ELR (cell line): Measurements from ENCODE around the gene TXNDC17.
A peak's percentile ranks its signal among the peaks of the same experiment; 100 is the strongest.
"Not testable (repeated sequence)": the region's sequence is repeated elsewhere in the genome, so short reads cannot be mapped to it uniquely, and the experiment has no call there.

Source experiments
- DNase-seq: peaks from one replicate; pipeline ENCODE4 v3.0.0-alpha.2; 2015; ENCODE audit warnings: low read depth

The TXNDC17 gene

GRCh38 chr17:6637458-6637840 is 3.4 kb upstream of the TXNDC17 start:
- no peak for DNase-seq

GRCh38 chr17:6638046-6638908 is 2.6 kb upstream of the TXNDC17 start:
- no peak for DNase-seq

GRCh38 chr17:6639014-6639585 is 1.8 kb upstream of the TXNDC17 start:
- no peak for DNase-seq

DNA sequence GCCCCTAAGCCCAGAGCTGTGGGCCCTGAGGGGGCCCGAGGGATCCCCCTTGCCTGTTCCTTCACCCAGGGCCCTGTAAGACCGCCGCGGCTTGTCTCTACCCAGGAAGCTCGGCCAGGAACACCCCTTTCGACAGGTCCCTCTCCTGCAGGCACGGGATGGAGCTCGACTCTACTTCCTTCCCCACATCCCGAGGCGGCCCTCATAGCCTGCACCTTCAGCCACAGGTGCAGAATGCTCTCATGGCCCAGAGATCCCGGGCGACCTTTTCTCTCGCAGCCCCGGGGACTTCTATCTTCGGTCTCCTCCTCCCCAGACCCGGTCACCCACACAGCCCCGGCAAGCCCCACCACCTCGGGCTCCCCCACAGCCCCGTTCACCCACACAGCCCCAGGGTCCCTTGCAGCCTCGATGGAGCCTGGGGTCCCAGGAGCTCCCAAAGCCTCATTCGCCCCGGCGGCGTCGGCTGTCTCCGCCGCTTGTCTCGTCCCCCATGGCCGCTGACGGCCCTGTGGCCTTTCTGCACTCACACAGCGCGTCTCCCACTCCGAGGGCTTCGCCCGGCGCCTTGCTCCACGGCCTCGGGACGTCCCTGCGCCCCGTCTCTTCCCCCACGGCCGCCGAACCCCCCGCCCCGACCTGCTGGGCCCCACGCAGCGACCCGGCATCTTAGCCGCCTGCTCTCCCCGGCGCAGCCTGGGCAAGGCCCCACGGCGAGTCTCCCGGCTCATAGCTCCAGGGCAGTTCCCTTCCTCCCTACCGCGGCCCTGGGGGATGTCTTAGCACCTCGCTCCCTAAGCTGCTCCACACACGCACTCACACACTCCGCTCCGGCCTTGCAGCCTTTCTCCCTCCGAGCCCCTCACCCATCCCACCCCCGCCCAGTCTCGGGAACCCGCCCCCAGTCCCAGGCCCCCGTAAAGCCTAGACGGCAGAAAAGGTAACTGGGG is 999 bp upstream of the TXNDC17 start:
- DNase-seq, result peak; percentile 63

- DNase-seq, result no peak
These were observed 495 bp downstream of the TXNDC17 start for GRCh38 chr17:6641247-6641863.

DNA sequence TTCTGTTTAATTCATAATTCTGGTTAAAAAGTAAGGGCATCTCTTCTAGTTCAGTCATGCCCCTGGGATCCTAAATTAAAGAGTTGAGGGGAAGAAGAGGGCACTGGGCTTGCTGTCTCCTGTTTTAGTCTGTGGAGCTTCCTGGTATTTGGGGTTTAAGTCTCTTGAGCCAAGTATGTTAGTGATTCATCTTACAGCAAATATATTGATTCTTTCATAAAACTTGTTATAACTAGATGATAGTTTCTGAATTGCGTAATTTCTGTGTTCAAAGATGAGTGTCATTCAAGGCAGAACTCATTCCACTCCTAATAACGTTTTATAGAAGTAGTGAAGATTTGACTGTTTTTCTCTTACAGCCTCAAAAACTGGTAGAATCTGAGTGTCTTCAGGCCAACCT is 1.7 kb downstream of the TXNDC17 start:
- DNase-seq, result peak; percentile 35

DNA sequence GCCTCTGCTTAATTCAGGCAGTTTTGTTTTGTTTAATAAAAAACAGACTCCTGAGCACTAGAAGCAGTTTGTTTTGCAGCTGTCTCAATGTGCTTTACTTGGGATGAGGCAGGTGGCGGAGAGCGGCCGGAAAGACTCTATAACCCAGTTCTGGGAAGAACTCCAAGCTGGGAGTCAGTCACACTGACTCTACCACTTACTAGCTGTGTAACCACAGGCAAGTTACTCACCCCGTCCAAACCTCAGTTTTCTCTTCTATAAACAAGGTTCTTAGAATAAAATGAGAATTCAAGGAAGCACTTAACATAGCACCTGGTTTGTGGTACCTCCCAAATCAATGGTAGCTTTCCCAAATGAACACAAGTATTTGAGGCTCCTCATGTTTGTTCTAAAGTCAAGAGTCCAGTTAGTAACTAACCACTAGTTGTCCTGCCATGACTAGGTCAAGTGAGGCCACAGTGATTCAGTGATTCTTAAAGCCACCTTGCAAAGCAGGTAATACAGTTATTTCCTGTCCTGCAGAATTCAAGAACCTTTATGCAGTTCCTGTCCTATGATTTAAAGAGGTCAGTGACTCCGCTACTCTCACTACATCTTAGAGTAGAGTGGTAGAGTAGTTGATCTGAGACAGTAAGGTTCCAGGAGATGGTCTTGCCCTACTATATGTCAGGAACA is 2.7 kb downstream of the TXNDC17 start:
- DNase-seq, result peak; percentile 86

DNA sequence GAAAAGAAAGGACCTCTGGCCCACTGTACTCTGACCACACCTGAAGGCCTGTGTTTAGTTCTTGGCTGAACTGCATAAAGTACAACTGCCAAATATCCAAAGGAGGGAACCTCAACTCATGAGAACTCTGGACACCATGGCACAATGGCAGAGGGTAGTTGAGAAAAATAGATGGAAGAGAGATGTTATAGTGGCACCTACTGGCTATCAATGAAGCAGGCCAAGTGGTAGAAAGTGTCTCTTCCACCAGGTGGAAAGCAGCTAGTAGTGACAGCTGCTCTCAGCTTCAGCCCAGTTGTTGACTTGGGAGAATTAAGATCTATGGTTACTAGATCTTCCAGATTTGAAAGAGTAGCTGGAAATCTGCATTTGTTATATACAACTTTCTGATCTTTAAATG is 7.3 kb downstream of the TXNDC17 start:
- peak; percentile 45 for DNase-seq

DNA sequence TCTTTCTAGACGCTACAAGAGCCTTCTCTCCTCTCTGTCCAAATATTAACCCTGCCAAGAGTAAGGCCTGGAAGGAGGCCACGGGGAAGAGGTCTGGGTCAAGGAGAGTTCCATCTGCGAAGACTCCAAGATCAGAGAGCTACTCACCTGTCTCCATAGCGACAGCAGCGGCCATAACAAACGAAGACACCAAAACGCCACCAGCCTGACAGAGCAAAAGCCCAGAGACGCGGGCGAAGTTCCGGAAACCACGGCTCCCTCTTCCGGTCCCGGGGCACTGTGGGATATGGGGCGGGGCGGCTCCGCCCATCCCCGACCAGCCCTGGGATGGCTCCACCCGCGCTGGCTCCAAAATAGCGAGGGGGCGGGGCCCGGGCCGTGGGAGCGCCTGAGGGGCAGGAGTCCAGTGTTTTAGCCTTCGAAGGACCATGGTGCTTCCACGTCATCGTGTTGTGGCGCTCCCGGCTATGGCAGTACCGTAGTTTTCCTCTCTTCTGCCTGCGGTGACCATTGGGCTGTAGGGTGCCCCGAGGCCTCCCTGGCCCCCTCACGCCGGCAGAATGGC is 10.6 kb downstream of the TXNDC17 start, which contains the start of the genes C17orf100 and MED31:
Gene C17orf100 (plus strand): TSS at position 409 of the 565 bp plus-strand sequence. CDS start 152 bp downstream, at position 561.
Gene MED31 (minus strand): TSS at position 252 of the 565 bp plus-strand sequence. CDS start 77 bp downstream, at position 175.
- peak; percentile 95 for DNase-seq

DNA sequence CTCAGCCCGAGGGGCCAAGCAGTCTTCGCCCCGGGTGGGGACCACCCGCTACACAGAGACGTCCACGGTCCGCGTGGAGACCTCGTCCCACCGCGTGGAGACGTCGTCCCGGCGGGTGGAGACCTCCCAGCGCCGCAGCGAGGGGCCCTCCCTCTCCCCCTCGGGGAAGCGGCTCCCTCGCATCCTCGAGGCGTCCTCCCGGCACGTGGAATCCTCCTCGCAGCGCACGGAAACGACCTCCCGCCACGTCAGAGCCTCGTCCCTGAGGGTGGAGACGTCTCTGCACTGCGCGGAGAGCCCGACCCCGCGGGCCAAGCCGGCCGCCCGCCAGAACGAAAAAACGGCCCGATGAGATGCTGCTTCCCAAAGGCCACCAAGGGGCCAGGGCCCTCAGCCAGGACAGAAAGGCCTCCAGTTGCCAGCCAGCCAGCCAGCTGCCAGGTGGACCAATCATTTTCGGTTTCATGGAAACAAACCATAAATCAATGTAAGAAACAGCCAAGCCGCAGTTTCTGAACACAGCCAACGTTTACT is 11.1 kb downstream of the TXNDC17 start:
- no peak for DNase-seq

DNA sequence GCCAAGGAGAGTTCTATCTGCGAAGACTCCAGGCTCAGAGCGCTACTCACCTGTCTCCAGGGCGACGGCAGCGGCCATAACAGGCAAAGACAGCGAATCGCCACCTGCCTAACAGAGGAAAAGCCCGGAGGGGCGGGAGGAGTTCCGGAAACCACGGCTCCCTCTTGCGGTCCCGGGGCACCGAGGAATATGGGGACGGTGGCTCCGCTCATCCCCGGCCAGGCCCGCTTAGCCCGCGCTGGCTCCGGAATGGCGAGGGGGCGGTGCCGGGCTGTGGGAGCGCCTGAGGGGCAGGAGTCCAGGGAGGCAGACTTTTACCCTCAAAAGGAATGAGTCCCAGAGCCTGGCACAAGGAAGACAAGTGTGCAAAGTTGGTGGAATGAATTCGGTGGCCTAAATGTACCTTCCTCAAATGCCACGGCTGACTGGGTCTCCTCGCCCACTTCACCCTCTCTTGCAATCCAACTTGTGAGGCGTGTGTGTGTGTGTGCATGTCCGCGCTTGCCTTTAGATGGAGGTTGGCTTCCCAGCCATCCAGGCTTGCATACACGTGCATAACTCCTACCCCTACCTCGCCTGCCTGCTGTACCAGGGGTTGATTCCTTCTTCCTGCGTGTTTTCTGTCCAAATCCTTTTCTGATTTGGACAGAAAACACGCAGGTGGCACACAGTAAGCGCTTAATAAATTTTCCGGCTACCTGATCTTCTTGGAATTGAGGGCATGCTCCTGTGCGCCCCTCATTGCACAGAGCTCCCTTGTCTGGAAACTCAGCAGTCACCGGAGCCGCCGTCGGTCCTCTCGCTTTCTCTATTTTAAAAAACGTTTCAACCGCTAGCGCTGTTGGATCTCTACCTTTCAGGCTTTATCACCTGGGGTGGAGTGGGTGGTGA is 14.2 kb downstream of the TXNDC17 start:
- no peak for DNase-seq

DNA sequence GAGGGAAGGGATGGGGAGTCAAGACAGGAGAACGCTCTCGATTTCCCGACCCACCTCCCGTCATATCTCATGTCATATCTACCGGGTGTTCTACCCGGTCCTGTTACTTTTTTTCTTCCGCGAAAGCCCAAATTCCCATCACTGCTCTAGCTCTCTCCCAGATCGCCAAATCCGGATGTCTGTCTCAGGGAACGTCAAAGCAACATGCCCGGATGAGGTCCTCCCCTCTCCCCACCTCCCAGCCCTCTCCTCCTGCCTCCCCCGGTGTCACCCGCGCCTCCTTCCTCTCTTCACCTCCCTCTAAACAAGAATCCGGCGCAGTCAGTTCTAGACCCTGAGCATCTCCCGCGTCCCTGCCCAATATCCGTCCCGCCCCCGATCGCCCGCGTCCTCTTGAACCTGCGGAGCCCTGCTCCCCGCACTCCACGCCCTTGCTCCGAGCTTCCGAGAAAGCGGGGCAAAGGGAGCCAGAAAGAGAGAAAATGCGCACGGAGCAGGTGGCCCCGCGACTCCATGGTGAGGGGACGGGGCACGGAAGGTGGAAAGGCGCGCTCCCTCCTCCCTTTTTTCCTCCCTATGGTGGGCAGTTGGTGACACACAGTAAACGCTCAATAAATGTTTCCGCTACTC is 15.0 kb downstream of the TXNDC17 start:
- DNase-seq, result not testable (repeated sequence)

DNA sequence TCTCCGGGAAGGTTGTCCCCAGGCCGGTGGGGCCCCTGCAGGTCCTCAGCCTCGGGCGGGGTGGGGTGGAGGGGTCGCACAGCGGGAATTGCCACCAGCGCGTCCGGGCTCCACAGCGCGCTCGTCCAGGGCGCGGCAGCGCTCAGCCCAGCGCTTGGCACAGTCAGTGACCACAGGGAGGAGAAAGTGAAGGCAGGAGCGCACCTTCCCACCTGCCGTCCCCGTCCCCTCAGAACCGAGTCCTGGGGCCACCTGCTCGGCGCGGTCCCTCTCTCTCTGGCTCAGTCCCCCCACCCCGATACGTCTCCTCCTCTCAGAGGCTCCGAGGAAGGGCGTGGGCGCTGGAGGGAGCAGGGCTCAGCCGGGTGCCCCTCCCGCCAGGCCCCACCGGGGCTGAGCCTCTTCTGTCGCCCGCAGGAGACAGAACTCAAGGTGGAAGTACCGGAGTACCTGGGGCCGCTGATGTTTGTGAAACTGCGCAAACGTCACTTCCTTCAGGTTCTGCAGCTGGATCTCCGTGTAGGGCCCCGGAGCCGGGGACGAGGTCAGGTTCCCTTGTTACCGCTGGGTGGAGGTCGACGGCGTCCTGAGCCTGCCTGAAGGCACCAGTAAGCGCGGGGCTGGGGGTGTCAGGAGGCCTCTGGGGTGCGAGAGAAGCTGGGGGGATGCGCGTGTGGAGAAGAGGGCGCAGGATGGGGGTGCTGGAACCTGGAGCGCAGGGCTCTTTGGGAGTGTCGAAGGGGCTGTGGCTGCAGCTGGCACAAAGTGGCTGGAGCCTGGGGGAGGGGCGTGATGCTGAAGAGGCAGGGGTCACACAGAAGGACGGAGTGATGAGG is 16.2 kb downstream of the TXNDC17 start:
- not testable (repeated sequence) for DNase-seq

GRCh38 chr17:6657633-6658287 is 16.9 kb downstream of the TXNDC17 start:
- no peak for DNase-seq

- DNase-seq, result not testable (repeated sequence)
These were observed 17.6 kb downstream of the TXNDC17 start for GRCh38 chr17:6658411-6658810.

GRCh38 chr17:6660101-6660500 is 19.2 kb downstream of the TXNDC17 start:
- DNase-seq, result no peak

GRCh38 chr17:6660805-6661463 is 20.1 kb downstream of the TXNDC17 start:
- no peak for DNase-seq
